GM23248 (cell line): ENCODE measurements around the gene GRB10. TPM values are rescaled to one million over a fixed set of nuclear protein-coding genes. Genes with fewer than 3 reads are reported as not detected.
"Not testable (repeated sequence)": the region's sequence is repeated elsewhere in the genome, so short reads cannot be mapped to it uniquely, and the experiment has no call there.

Source experiments
- DNase-seq: peaks from one replicate; pipeline ENCODE4 v3.0.0-alpha.2; 2015
- H2AFZ ChIP-seq: fragments of 200-600 bp; sonication (generic); 2 replicates; pipeline ENCODE4 v1.6.1; 2016; ENCODE audit warnings: antibody characterized with exemption
- H3F3A ChIP-seq: fragments of 200-600 bp; sonication (generic); 2 replicates; pipeline ENCODE4 v1.6.1; 2016; ENCODE audit warnings: mild to moderate bottlenecking, antibody characterized with exemption, mixed run types; ENCODE audit not compliant: insufficient read depth
- H3K27ac ChIP-seq: fragments of 200-600 bp; sonication (generic); 2 replicates; pipeline ENCODE4 v1.5.1; 2016; ENCODE audit warnings: mild to moderate bottlenecking
- H3K27me3 ChIP-seq: fragments of 200-600 bp; sonication (generic); replicated peaks from 2 replicates; pipeline ENCODE4 v1.6.1; 2016; ENCODE audit warnings: mild to moderate bottlenecking; ENCODE audit not compliant: insufficient read depth
- H3K36me3 ChIP-seq: fragments of 200-600 bp; sonication (generic); 2 replicates; pipeline ENCODE4 v1.6.1; 2016; ENCODE audit warnings: low read depth, mild to moderate bottlenecking
- H3K4me1 ChIP-seq: fragments of 200-600 bp; sonication (generic); 2 replicates; pipeline ENCODE4 v1.6.1; 2016; ENCODE audit warnings: mild to moderate bottlenecking; ENCODE audit not compliant: insufficient read depth
- H3K4me2 ChIP-seq: fragments of 200-600 bp; sonication (generic); one replicate; pipeline ENCODE4 v1.6.1; 2016; ENCODE audit warnings: mild to moderate bottlenecking; ENCODE audit not compliant: unreplicated experiment
- H3K4me3 ChIP-seq: fragments of 200-600 bp; sonication (generic); 2 replicates; pipeline ENCODE4 v1.5.1; 2016; ENCODE audit warnings: mild to moderate bottlenecking
- H3K79me2 ChIP-seq: fragments of 200-600 bp; sonication (generic); 2 replicates; pipeline ENCODE4 v1.6.1; 2016; ENCODE audit warnings: mild to moderate bottlenecking; ENCODE audit not compliant: insufficient read depth
- H3K9ac ChIP-seq: fragments of 200-600 bp; sonication (generic); 2 replicates; pipeline ENCODE4 v1.6.1; 2016; ENCODE audit warnings: mild to moderate bottlenecking
- H3K9me2 ChIP-seq: fragments of 200-600 bp; sonication (generic); 2 replicates; pipeline ENCODE4 v1.6.1; 2016; ENCODE audit warnings: mixed run types, mild to moderate bottlenecking, moderate library complexity; ENCODE audit not compliant: insufficient read depth
- H3K9me3 ChIP-seq: fragments of 200-600 bp; sonication (generic); one replicate; pipeline ENCODE4 v1.6.1; 2017; ENCODE audit warnings: low read depth
- H4K20me1 ChIP-seq: fragments of 200-600 bp; sonication (generic); 2 replicates; pipeline ENCODE4 v1.6.0; 2016; ENCODE audit not compliant: insufficient read depth
- EZH2 ChIP-seq: fragments of 200-600 bp; sonication (generic); IDR thresholded peaks from 2 replicates; pipeline ENCODE4 v1.6.1; 2018; ENCODE audit warnings: antibody characterized with exemption, mild to moderate bottlenecking; ENCODE audit not compliant: insufficient read depth, poor library complexity, severe bottlenecking
- EZH2phosphoT487 ChIP-seq: fragments of 200-600 bp; sonication (generic); IDR thresholded peaks from 2 replicates; pipeline ENCODE4 v1.6.1; 2018; ENCODE audit warnings: antibody characterized with exemption, moderate library complexity, mild to moderate bottlenecking, low read depth; ENCODE audit not compliant: insufficient read depth
- WGBS, 2 experiments: methylation state at CpG; one replicate each; pipeline ENCODE4 v1.1.6; 2015 to 2017; ENCODE audit warnings: low lambda C conversion rate in 2 of 2, low coverage in 1 of 2; ENCODE audit errors: missing lambda C conversion rate in 2 of 2; 5-methylcytosine and 5-hydroxymethylcytosine counted together
- in situ Hi-C: fragments of 300-500 bp; cut with MboI; formaldehyde crosslinking; loops from 2 replicates; pipeline ENCODE4 v1.15.0; 2020
- polyA plus RNA-seq: library from polyadenylated mRNA; unstranded; fragments of >200 nt; fragmentation: Nextera tagmentation; extraction: Ambion mirVana; gene quantifications from 2 replicates; pipeline ENCODE4 v1.2.1, GENCODE V29; 2016
- total RNA-seq: library from RNA; depleted of rRNA; stranded (reverse); fragments of >200 nt; shearing (Covaris generic); gene quantifications from 2 replicates; pipeline ENCODE4 v1.2.3, GENCODE V29; 2014

The GRB10 gene
- total and polyA plus RNA-seq, 2 experiments from 2014 or later = 12.9 to 25.9 TPM

DNA sequence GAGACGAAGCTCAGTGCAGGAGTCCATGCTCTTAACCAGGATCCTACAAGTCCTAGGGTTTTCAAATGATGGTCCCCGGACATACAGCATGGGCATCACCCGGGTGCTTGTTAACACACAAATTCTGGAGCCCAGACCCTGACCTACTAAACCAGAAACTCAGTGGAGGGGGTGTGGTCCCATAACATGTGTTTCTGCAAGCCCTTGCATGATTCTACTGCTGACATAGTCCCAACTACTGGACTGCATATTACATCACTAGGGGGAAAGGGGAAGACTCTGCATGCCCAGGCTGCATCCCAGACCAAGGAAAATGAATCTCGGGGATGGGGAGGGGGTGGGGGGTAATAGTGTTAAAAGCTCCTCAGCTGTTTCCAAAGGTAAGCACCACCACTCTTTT lies 40.3 kb downstream of the GRB10 start:
- Histone ChIP-seq H3K9me2 (no peaks in the 10 kb centered on the region), H4K20me1 (peaks cover 19% of the 10 kb centered on the region; the same call in 1 of the 2 replicates), H3K27me3 (no peaks in the 10 kb centered on the region), H3K9me3 (no peaks in the 10 kb centered on the region), H2AFZ (no peak overlapping the region), H3K36me3 (no peaks in the 10 kb centered on the region), H3K4me3 (no peak overlapping the region), H3K4me2 (no peak overlapping the region), H3K79me2 (peaks cover 97% of the 10 kb centered on the region), H3K4me1 (no peaks in the 10 kb centered on the region), H3K27ac (no peak overlapping the region), H3K9ac (no peak overlapping the region), H3F3A (no peaks in the 10 kb centered on the region)
- in situ Hi-C loops = no loop called here
- no peak for TF ChIP-seq EZH2
- no peak for TF ChIP-seq EZH2phosphoT487
- 68 to 72% methylated on average over 4 of the region's 4 CpGs for WGBS, 2 experiments
- DNase-seq = no peak

DNA sequence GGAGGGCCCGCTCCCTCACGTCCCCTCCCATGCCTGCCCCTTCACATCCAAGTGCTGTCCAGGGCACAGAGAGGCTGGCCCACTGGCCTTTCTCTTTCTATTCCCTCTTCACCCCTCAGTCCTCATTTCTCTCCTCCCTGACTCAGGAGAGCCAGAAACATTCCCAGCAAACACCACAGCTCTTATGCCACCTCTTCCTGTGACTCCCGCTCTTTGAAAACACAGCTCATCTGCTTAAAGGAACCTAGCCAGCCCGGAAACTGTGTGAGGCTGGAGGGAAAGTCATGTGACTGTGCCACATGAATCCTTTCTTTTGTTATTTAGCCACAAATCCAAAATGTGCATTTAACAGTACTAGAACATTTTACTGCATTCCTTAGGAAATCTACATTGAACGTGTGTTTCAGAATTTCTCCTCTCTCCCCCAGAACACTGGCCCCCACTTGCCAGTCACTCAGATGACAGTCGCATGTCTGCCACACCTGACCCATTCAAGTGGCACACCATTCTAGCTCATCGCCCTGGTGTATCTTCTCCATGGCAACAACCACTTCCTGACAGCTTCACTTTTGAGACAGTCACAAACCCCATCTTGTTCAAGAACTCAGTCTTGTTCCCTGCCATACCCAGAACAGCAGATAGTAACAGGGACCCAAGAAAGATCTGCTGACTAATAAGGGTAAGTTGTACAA lies 42.8 kb downstream of the GRB10 start:
- H3K4me1 ChIP-seq = no peaks in the 10 kb centered on the region
- no peaks in the 10 kb centered on the region for H3K36me3 ChIP-seq
- TF ChIP-seq EZH2 (no peak), EZH2phosphoT487 (no peak)
- peaks cover 19% of the 10 kb centered on the region; the same call in 1 of the 2 replicates for H4K20me1 ChIP-seq
- H3K4me3 ChIP-seq = no peak overlapping the region
- no peak overlapping the region for H2AFZ ChIP-seq
- no peak overlapping the region for H3K4me2 ChIP-seq
- peaks cover 98% of the 10 kb centered on the region for H3K79me2 ChIP-seq
- H3K9me2 ChIP-seq = no peaks in the 10 kb centered on the region
- no peaks in the 10 kb centered on the region for H3K9me3 ChIP-seq
- H3K27me3 ChIP-seq = no peaks in the 10 kb centered on the region
- 75 to 79% methylated on average over 7 of the region's 7 CpGs for WGBS, 2 experiments
- H3F3A ChIP-seq = no peaks in the 10 kb centered on the region
- H3K9ac ChIP-seq = no peak overlapping the region
- peak; percentile 38 for DNase-seq
- no peak overlapping the region for H3K27ac ChIP-seq
- in situ Hi-C loops = no loop called here

DNA sequence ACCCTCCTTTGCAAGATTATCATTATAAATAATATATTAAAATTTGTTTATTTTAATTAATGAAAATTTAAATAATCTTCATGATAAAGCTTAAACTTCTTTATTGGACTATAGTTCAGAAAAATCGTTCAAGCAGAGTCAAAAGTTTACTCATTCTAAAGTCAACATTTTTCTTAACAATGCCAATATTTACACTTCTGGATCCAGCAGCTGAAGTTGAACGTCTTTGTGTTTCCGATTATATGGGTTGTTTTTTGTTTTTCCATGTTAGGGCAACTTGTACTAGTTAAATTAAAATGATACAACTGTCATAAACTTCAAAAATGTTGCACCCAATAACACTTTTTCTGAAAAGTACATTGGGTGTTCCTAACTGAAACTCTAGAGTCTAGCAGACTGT lies 43.8 kb downstream of the GRB10 start:
- WGBS, 2 experiments = 31 to 37% methylated on average over 3 of the region's 3 CpGs
- no peak overlapping the region for H3K9ac ChIP-seq
- no peaks in the 10 kb centered on the region for H3K4me1 ChIP-seq
- in situ Hi-C loops = no loop called here
- peaks cover 98% of the 10 kb centered on the region for H3K79me2 ChIP-seq
- no peaks in the 10 kb centered on the region for H3K36me3 ChIP-seq
- H3F3A ChIP-seq = no peaks in the 10 kb centered on the region
- TF ChIP-seq EZH2phosphoT487 = no peak
- TF ChIP-seq EZH2 = no peak
- no peak overlapping the region for H3K4me2 ChIP-seq
- H4K20me1 ChIP-seq = peaks cover 19% of the 10 kb centered on the region; the same call in 1 of the 2 replicates
- H3K9me2 ChIP-seq = no peaks in the 10 kb centered on the region
- DNase-seq = no peak
- H3K9me3 ChIP-seq = no peaks in the 10 kb centered on the region
- no peaks in the 10 kb centered on the region for H3K27me3 ChIP-seq
- H3K27ac ChIP-seq = no peak overlapping the region
- H3K4me3 ChIP-seq = no peak overlapping the region
- no peak overlapping the region for H2AFZ ChIP-seq

DNA sequence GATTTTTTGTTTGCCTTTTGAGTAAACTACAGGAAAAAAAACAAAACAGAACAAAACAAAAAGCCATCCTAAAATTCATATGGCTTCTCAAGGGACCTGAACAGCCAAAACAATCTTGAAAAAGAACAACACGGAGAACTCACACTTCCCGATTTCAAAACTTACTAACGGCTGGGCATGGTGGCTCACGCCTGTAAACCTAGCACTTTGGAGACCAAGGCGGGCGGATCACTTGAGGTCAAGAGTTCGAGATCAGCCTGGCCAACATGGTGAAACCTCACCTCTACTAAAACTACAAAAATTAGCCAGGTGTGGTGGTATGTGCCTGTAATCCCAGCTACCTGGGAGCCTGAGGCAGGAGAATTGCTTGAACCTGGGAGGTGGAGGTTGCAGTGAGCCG lies 46.9 kb downstream of the GRB10 start:
- 96 to 98% methylated on average over 8 of the region's 8 CpGs for WGBS, 2 experiments

DNA sequence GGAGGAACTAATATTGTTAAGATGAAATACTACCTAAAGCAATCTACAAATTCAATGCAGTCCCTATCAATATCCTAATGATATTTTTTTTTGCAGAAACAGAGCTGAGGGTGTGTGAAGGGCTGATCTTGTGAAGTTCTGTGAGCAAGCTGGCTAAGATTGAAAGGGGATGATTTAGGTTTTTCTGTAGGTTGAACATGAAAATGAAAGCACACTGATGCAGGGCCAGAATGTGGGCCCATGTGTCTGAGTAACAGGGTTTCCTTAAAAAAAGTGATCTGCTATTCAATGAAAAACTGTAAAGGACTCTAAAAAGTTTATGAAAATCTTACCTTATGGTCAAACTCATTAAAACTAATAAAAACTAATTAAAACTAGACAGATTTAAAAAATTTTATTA lies 47.4 kb downstream of the GRB10 start:
- Histone ChIP-seq H3K9me3 (no peaks in the 10 kb centered on the region), H3K79me2 (peaks cover 97% of the 10 kb centered on the region), H3K9me2 (no peaks in the 10 kb centered on the region), H3K4me2 (no peak overlapping the region), H2AFZ (no peak overlapping the region), H3F3A (peaks cover 10% of the 10 kb centered on the region; the same call in 1 of the 2 replicates), H3K36me3 (no peaks in the 10 kb centered on the region), H3K4me3 (no peak overlapping the region), H3K27me3 (no peaks in the 10 kb centered on the region), H3K9ac (no peak overlapping the region), H3K4me1 (peaks cover 15% of the 10 kb centered on the region), H4K20me1 (peaks cover 9% of the 10 kb centered on the region), H3K27ac (no peak overlapping the region)
- in situ Hi-C loops = no loop called here
- DNase-seq = no peak
- TF ChIP-seq EZH2 (no peak), EZH2phosphoT487 (no peak)

More for the DNA sequence above, 46.9 kb downstream of the GRB10 start:
- H3K36me3 ChIP-seq, H3K27me3 ChIP-seq, H2AFZ ChIP-seq, H3K9ac ChIP-seq, H3K4me3 ChIP-seq, H3F3A ChIP-seq, H3K4me2 ChIP-seq, H3K27ac ChIP-seq, in situ Hi-C loops, DNase-seq, H3K9me2 ChIP-seq, H3K9me3 ChIP-seq: not testable (repeated sequence)
- Histone ChIP-seq H4K20me1 (peaks cover 12% of the 10 kb centered on the region), H3K4me1 (peaks cover 10% of the 10 kb centered on the region), H3K79me2 (peaks cover 99% of the 10 kb centered on the region)
